HepG2 (cell line): ENCODE results near the gene FBP2.

Experiments
- AFF4 ChIP-seq: sonication (generic); formaldehyde crosslinking; IDR thresholded peaks from 2 replicates; pipeline ENCODE4 v1.4.0; 2020; ENCODE audit warnings: missing genetic modification reagents
- CC2D1A ChIP-seq: sonication (generic); formaldehyde crosslinking; IDR thresholded peaks from 2 replicates; pipeline ENCODE4 v1.8.1; 2023; ENCODE audit warnings: mild to moderate bottlenecking, missing genetic modification reagents
- CTCF ChIP-seq: sonication (generic); formaldehyde crosslinking; IDR thresholded peaks from 2 replicates; pipeline ENCODE4 v1.5.0; 2020; ENCODE audit warnings: mild to moderate bottlenecking, missing genetic modification reagents, moderate library complexity
- FLYWCH1 ChIP-seq: sonication (generic); formaldehyde crosslinking; IDR thresholded peaks from 2 replicates; pipeline ENCODE4 v1.8.1; 2023; ENCODE audit warnings: mild to moderate bottlenecking, missing genetic modification reagents
- HIVEP1 ChIP-seq: sonication (generic); formaldehyde crosslinking; IDR thresholded peaks from 2 replicates; pipeline ENCODE4 v1.4.0; 2020; ENCODE audit warnings: mild to moderate bottlenecking, missing genetic modification reagents
- MXD3 ChIP-seq: IDR thresholded peaks from 2 replicates; pipeline ENCODE4 v1.6.1; 2016; ENCODE audit warnings: mild to moderate bottlenecking, missing biosample characterization, missing genetic modification reagents
- POLR2A ChIP-seq, 2 experiments: IDR thresholded peaks; 2 replicates each; pipeline ENCODE4 v1.6.1; 2011; ENCODE audit warnings: low read depth in 2 of 2, low read length in 2 of 2, mild to moderate bottlenecking in 1 of 2, moderate library complexity in 1 of 2; ENCODE audit not compliant: insufficient read depth in 1 of 2
- POLR2AphosphoS5 ChIP-seq: IDR thresholded peaks from 2 replicates; pipeline ENCODE4 v1.6.1; 2012; ENCODE audit warnings: low read depth, low read length
- YY1 ChIP-seq: IDR thresholded peaks from 2 replicates; pipeline ENCODE4 v1.6.1; 2011; ENCODE audit warnings: low read length, low read depth, moderate library complexity, mild to moderate bottlenecking; ENCODE audit not compliant: insufficient read depth, insufficient replicate concordance
- ZFP91 ChIP-seq: sonication (generic); formaldehyde crosslinking; IDR thresholded peaks from 2 replicates; pipeline ENCODE4 v1.9.0; 2022; ENCODE audit warnings: missing genetic modification reagents, mild to moderate bottlenecking, borderline replicate concordance
- ZNF205 ChIP-seq: IDR thresholded peaks from 2 replicates; pipeline ENCODE4 v1.6.1; 2018; ENCODE audit warnings: missing biosample characterization, missing genetic modification reagents
- ZNF431 ChIP-seq: sonication (generic); formaldehyde crosslinking; IDR thresholded peaks from 2 replicates; pipeline ENCODE4 v1.9.0; 2022; ENCODE audit warnings: missing genetic modification reagents, low read depth, mild to moderate bottlenecking, borderline replicate concordance
- ZNF746 ChIP-seq: sonication (generic); formaldehyde crosslinking; IDR thresholded peaks from 2 replicates; pipeline ENCODE4 v1.8.0; 2022; ENCODE audit warnings: mild to moderate bottlenecking, missing genetic modification reagents

- TF ChIP-seq ZNF746 (CRISPR knock-in tag) (no peak), YY1 (no peak), AFF4 (no peak), CTCF (CRISPR knock-in tag) (no peak), MXD3 (CRISPR knock-in tag) (no peak), HIVEP1 (CRISPR knock-in tag) (no peak), POLR2AphosphoS5 (no peak), ZNF205 (CRISPR knock-in tag) (no peak), ZNF431 (CRISPR knock-in tag) (no peak), ZFP91 (CRISPR knock-in tag) (no peak), CC2D1A (CRISPR knock-in tag) (no peak), FLYWCH1 (no peak), POLR2A (IDR thresholded peaks at IDR 0.05; ENCODE audit: insufficient read depth in 1 of 2, low read depth in 2 of 2, low read length in 2 of 2) (no peak)
These were observed 30.1 kb downstream of the FBP2 start for GRCh38 chr9:94563548-94563947.
